Dedifferentiated amniotic fluid mesenchymal stem cell (primary cell): ENCODE data around the gene ASAP2.

Source experiments
- DNase-seq: peaks from one replicate; pipeline ENCODE4 v3.0.0-alpha.2; 2016; ENCODE audit errors: extremely low spot score

Gene ASAP2

GRCh38 chr2:9275399-9275798, 68.8 kb downstream of the ASAP2 start:
- DNase-seq: no peak

GRCh38 chr2:9276074-9276473, 69.5 kb downstream of the ASAP2 start:
- DNase-seq: no peak

GRCh38 chr2:9276901-9277451, 70.4 kb downstream of the ASAP2 start:
- no peak for DNase-seq

- no peak for DNase-seq
These were observed 71.8 kb downstream of the ASAP2 start for GRCh38 chr2:9278439-9278838.

GRCh38 chr2:9279426-9279825, 72.8 kb downstream of the ASAP2 start:
- DNase-seq: no peak

- DNase-seq: no peak
These were observed 73.6 kb downstream of the ASAP2 start for GRCh38 chr2:9280224-9280623.

- DNase-seq: no peak
These were observed 74.5 kb downstream of the ASAP2 start for GRCh38 chr2:9281145-9281544.

- DNase-seq: no peak
These were observed 75.8 kb downstream of the ASAP2 start for GRCh38 chr2:9282128-9283112.

- DNase-seq: no peak
These were observed 78.1 kb downstream of the ASAP2 start for GRCh38 chr2:9284521-9285297.

GRCh38 chr2:9285385-9285920, 78.8 kb downstream of the ASAP2 start:
- no peak for DNase-seq

GRCh38 chr2:9285921-9286320, 79.3 kb downstream of the ASAP2 start:
- DNase-seq: no peak

- no peak for DNase-seq
These were observed 80.2 kb downstream of the ASAP2 start for GRCh38 chr2:9286554-9287399.

- peak; percentile 91 for DNase-seq
These were observed 80.9 kb downstream of the ASAP2 start for GRCh38 chr2:9287400-9288045.

- DNase-seq: peak; percentile 53
These were observed 81.6 kb downstream of the ASAP2 start for GRCh38 chr2:9288233-9288632.

- DNase-seq: no peak
These were observed 82.2 kb downstream of the ASAP2 start for GRCh38 chr2:9288681-9289338.

- DNase-seq: no peak
These were observed 84.7 kb downstream of the ASAP2 start for GRCh38 chr2:9291331-9291730.

- no peak for DNase-seq
These were observed 85.3 kb downstream of the ASAP2 start for GRCh38 chr2:9291866-9292265.

GRCh38 chr2:9292426-9292825, 85.8 kb downstream of the ASAP2 start:
- no peak for DNase-seq

- DNase-seq: no peak
These were observed 88.2 kb downstream of the ASAP2 start for GRCh38 chr2:9294764-9295163.

GRCh38 chr2:9296559-9296958, 89.9 kb downstream of the ASAP2 start:
- no peak for DNase-seq
